Measurements from ENCODE around the gene ETV3L. TPM values are rescaled to one million over a fixed set of nuclear protein-coding genes. Genes with fewer than 3 reads are reported as not detected.

The ETV3L gene
- total RNA-seq, 1 experiment from 2014 or later: not detected

- H3K27me3 ChIP-seq (ENCODE audit: control insufficient read depth, insufficient read depth, low read length): peaks cover 4% of the 10 kb centered on the region; the same call in 1 of the 2 replicates
- BruUV-seq (replicated peaks): no TSS peak
- TF ChIP-seq SIN3A (IDR thresholded peaks at IDR 0.05; ENCODE audit: borderline replicate concordance, insufficient read depth, low read depth, low read length): no peak
- no peaks in the 10 kb centered on the region for H3K4me1 ChIP-seq (ENCODE audit: control insufficient read depth, insufficient read depth, low read length)
- no peak overlapping the region for H3K27ac ChIP-seq (ENCODE audit: low read length)
- no peaks in the 10 kb centered on the region for H3K9me3 ChIP-seq (ENCODE audit: control insufficient read depth, insufficient read depth, low read depth, low read length)
- in situ Hi-C loops (cut with HindIII; ENCODE audit: low pct_unique_long_range_greater_than_20kb, low sequenced_read_pairs): no loop called here
- DNase-seq (ENCODE audit: low read depth, low spot score) (no peak), ATAC-seq (no peak)
- no peaks in the 10 kb centered on the region for H3K36me3 ChIP-seq (ENCODE audit: control insufficient read depth, insufficient read depth, low read length)
- intact Hi-C loops (cut with micrococcal nuclease; ENCODE audit: unreplicated experiment): no loop called here
- H3K4me3 ChIP-seq (ENCODE audit: low read depth in 2 of 2, low read length in 2 of 2): no peak overlapping the region
- ChIA-PET CTCF (no interaction called here), POLR2A (no interaction called here)
Measured at GRCh38 chr1:157145076-157145475, 45.5 kb upstream of the ETV3L start.

- Histone ChIP-seq H3K4me3 (ENCODE audit: low read depth in 2 of 2, low read length in 2 of 2) (no peak overlapping the region), H3K27me3 (ENCODE audit: control insufficient read depth, insufficient read depth, low read length) (peaks cover 2% of the 10 kb centered on the region; the same call in 1 of the 2 replicates), H3K27ac (ENCODE audit: low read length) (no peak overlapping the region), H3K36me3 (ENCODE audit: control insufficient read depth, insufficient read depth, low read length) (no peaks in the 10 kb centered on the region), H3K9me3 (ENCODE audit: control insufficient read depth, insufficient read depth, low read depth, low read length) (no peaks in the 10 kb centered on the region), H3K4me1 (ENCODE audit: control insufficient read depth, insufficient read depth, low read length) (no peaks in the 10 kb centered on the region)
- in situ Hi-C loops (cut with HindIII; ENCODE audit: low pct_unique_long_range_greater_than_20kb, low sequenced_read_pairs) (no loop called here), intact Hi-C loops (cut with micrococcal nuclease; ENCODE audit: unreplicated experiment) (no loop called here)
- CTCF ChIA-PET: no interaction called here
- no peak for TF ChIP-seq POLR2AphosphoS5 (IDR thresholded peaks at IDR 0.05; ENCODE audit: low read depth, low read length)
- no peak for TF ChIP-seq CTCF (IDR thresholded peaks at IDR 0.05)
- no peak for TF ChIP-seq SIN3A (IDR thresholded peaks at IDR 0.05; ENCODE audit: borderline replicate concordance, insufficient read depth, low read depth, low read length)
- TF ChIP-seq REST (IDR thresholded peaks at IDR 0.05; ENCODE audit: insufficient read depth in 1 of 2, low read depth in 2 of 2, low read length in 1 of 2): no peak
- TF ChIP-seq TCF7L2 (IDR thresholded peaks at IDR 0.05; ENCODE audit: low read depth, low read length): no peak
- DNase-seq (ENCODE audit: low read depth, low spot score) (no peak), ATAC-seq (no peak)
- BruUV-seq (replicated peaks): no TSS peak
- POLR2A ChIA-PET: interaction anchor here (0.6 kb wide), 1 partner anchor 17 kb away, joined by 3 read pairs; no protein-coding TSS in a partner anchor
Measured at GRCh38 chr1:157144509-157144908, 44.9 kb upstream of the ETV3L start.

DNA sequence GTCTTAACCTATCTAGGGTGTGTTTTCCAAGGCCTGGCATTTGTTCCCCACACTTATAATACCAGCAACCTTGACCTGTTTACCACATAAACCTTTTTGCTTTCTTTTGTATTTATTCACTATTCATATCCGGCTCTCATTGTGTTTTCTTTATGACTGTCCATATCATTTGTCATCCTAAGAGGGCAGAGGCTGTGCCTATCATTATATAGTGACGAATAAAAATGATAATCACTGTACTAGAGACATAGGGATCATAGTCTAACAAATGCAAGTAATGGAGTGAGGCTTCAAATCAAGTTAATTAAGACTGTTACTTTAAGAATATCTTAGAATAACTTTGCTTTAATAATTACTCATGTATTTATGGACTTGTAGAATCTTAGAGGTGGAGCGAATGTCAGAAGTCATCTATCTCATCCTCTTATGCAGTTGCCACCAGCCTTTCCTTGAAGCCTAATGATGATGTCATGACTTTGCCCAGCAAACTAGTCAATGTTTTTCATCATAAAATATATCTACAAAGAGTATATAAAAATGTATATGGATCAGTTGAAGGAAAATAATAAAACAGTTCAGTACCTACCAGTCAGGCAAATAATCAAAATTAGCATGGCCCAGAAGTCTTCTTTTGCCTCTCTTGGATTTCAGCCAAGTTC, 43.3 kb upstream of the ETV3L start:
- Histone ChIP-seq H3K36me3 (ENCODE audit: control insufficient read depth, insufficient read depth, low read length) (peaks cover under 1% of the 10 kb centered on the region; the same call in 1 of the 2 replicates), H3K27me3 (ENCODE audit: control insufficient read depth, insufficient read depth, low read length) (no peaks in the 10 kb centered on the region; the same call in 1 of the 2 replicates), H3K4me3 (ENCODE audit: low read depth in 2 of 2, low read length in 2 of 2) (no peak overlapping the region), H3K9me3 (ENCODE audit: control insufficient read depth, insufficient read depth, low read depth, low read length) (no peaks in the 10 kb centered on the region), H3K4me1 (ENCODE audit: control insufficient read depth, insufficient read depth, low read length) (peaks cover 6% of the 10 kb centered on the region), H3K27ac (ENCODE audit: low read length) (no peak overlapping the region)
- intact Hi-C loops (cut with micrococcal nuclease; ENCODE audit: unreplicated experiment) (no loop called here), in situ Hi-C loops (cut with HindIII; ENCODE audit: low pct_unique_long_range_greater_than_20kb, low sequenced_read_pairs) (no loop called here)
- TF ChIP-seq SIN3A (IDR thresholded peaks at IDR 0.05; ENCODE audit: borderline replicate concordance, insufficient read depth, low read depth, low read length) (no peak), CTCF (IDR thresholded peaks at IDR 0.05) (no peak), TCF7L2 (IDR thresholded peaks at IDR 0.05; ENCODE audit: low read depth, low read length) (no peak), POLR2AphosphoS5 (IDR thresholded peaks at IDR 0.05; ENCODE audit: low read depth, low read length) (no peak), REST (IDR thresholded peaks at IDR 0.05; ENCODE audit: insufficient read depth in 1 of 2, low read depth in 2 of 2, low read length in 1 of 2) (no peak)
- DNase-seq (ENCODE audit: low read depth, low spot score) (no peak), ATAC-seq (no peak)
- no TSS peak for BruUV-seq (replicated peaks)
- ChIA-PET CTCF (no interaction called here), POLR2A (no interaction called here)
